GM12874 (cell line): ENCODE measurements around the gene VGLL3.

Experiments
- CTCF ChIP-seq: IDR thresholded peaks from 2 replicates; pipeline ENCODE4 v1.5.1; 2011; ENCODE audit warnings: low read depth, mild to moderate bottlenecking, control low read depth, low read length, moderate library complexity; ENCODE audit not compliant: insufficient read depth

Gene VGLL3

GRCh38 chr3:86961297-86961696 is 29.7 kb downstream of the VGLL3 start:
- no peak for TF ChIP-seq CTCF

- no peak for TF ChIP-seq CTCF
Observed at GRCh38 chr3:86960550-86960949, 30.4 kb downstream of the VGLL3 start.

- TF ChIP-seq CTCF: no peak
Observed at GRCh38 chr3:86958534-86958933, 32.4 kb downstream of the VGLL3 start.

GRCh38 chr3:86954747-86955146 is 36.2 kb downstream of the VGLL3 start:
- TF ChIP-seq CTCF: no peak

DNA sequence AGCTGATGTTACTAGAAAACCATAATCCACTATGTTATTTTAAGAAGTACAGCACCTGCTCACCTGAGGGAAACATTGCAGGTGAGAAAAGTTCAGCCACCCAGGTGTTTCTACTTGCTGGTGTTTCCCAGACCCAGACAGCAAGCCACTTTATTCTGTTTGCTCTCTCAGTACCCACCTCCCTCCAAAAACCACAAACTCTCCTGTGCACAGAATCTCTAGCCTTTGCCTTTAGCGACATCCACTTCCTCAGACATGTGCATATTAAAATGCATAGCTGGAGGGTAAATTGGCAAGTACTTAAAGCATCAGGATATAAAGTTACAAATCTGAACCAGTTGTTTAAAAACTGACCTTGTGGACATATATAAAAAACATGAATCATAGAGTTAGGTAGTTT is 36.7 kb downstream of the VGLL3 start:
- TF ChIP-seq CTCF: no peak

DNA sequence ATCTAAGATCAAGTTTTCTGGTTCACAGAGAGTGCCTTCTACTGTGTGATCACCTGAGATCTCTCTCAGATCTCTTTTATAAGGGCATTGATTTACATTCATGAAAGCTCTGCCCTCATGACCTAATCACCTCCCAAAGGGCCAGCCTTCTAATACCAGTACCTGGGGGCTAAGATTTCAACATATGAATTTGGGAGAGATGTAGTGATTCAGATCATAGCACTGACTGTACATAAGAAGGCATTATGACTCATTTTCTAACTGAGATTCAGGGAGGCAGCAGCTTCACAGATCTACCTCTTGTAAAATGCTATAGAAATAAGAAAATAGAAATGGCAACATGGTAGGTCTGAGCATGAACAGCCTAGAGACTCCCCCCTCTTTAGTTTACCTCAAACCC is 39.6 kb downstream of the VGLL3 start:
- TF ChIP-seq CTCF: no peak

DNA sequence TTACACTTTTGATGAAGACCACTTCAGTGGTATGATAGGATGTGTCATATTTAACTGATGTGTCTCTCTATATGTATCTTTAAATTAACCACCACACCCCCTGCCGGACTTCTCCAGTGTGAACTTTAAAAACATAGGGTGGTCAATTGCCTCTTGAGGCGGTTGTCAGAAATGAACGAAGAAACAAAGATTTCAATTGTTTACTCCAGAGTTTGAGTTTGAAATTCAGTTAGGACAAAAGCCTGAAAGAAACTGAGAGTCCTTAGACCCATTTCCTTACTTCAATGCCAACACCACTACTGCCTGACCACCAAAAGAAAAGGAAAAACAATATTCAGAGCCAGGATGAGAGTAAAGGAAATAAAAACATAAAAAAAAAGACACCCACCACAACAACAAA is 40.2 kb downstream of the VGLL3 start:
- no peak for TF ChIP-seq CTCF

DNA sequence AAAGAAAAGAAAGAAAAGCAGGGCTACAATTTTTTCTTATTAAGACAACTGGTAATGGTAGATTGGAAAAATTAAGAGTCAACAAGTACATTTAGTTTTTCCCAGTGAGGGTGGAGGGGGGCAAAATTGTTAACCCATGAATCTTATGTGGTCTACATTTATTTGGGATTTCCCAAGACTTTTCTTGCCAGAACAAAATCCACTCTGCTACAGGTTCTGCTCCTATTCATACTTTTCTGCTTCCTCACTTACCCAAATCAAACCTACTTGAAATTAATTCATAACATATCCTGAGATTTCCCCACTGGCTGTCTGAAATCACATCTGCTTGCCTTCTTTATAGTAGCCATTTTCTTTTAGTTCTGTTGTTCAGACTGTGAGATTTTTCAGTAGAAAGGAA is 41.1 kb downstream of the VGLL3 start:
- TF ChIP-seq CTCF: no peak
